ENCODE data around the gene KRTAP10-2. TPM values are rescaled to one million over a fixed set of nuclear protein-coding genes. Genes with fewer than 3 reads are reported as not detected.

The KRTAP10-2 gene
- total RNA-seq, 3 donors from 2014 or later = not detected

DNA sequence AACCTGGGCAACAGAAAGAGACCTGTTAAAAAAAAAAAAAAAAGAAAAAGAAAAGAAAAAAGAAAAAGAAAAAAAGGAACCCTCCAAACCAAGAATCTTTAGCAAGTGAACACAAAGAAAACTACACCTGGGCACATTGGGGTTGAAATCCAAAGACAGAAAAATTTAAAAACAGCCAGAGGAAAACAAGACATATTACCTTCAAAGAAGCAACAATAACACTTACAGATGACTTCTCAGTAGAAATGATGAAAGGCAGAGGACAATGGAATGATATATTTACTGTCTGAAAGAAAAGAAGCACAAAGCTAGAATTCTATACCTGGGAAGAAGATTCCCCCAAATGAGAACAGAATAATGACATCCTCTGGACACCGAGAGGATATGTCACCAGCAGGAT lies 8.6 kb downstream of the KRTAP10-2 start:
- TF ChIP-seq POLR2A (IDR thresholded peaks at IDR 0.05) = no peak
- TF ChIP-seq, protein P1, sequence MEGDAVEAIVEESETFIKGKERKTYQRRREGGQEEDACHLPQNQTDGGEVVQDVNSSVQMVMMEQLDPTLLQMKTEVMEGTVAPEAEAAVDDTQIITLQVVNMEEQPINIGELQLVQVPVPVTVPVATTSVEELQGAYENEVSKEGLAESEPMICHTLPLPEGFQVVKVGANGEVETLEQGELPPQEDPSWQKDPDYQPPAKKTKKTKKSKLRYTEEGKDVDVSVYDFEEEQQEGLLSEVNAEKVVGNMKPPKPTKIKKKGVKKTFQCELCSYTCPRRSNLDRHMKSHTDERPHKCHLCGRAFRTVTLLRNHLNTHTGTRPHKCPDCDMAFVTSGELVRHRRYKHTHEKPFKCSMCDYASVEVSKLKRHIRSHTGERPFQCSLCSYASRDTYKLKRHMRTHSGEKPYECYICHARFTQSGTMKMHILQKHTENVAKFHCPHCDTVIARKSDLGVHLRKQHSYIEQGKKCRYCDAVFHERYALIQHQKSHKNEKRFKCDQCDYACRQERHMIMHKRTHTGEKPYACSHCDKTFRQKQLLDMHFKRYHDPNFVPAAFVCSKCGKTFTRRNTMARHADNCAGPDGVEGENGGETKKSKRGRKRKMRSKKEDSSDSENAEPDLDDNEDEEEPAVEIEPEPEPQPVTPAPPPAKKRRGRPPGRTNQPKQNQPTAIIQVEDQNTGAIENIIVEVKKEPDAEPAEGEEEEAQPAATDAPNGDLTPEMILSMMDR (IDR thresholded peaks at IDR 0.05) = no peak
- DNase-seq (ENCODE audit: low spot score in 2 of 2) = no peak
- H3K36me3 ChIP-seq = no peaks in the 10 kb centered on the region
- peaks cover 0 to 7% of the 10 kb centered on the region in 2 donors for H3K27me3 ChIP-seq
- H3K4me3 ChIP-seq = no peak overlapping the region
- H3K27ac ChIP-seq = no peak overlapping the region
- H3K9me3 ChIP-seq = peaks cover 0 to 18% of the 10 kb centered on the region in 2 donors
- H3K4me1 ChIP-seq = no peaks in the 10 kb centered on the region
- intact Hi-C loops (cut with DNase I; ENCODE audit: low total_unique reads) = no loop called here

DNA sequence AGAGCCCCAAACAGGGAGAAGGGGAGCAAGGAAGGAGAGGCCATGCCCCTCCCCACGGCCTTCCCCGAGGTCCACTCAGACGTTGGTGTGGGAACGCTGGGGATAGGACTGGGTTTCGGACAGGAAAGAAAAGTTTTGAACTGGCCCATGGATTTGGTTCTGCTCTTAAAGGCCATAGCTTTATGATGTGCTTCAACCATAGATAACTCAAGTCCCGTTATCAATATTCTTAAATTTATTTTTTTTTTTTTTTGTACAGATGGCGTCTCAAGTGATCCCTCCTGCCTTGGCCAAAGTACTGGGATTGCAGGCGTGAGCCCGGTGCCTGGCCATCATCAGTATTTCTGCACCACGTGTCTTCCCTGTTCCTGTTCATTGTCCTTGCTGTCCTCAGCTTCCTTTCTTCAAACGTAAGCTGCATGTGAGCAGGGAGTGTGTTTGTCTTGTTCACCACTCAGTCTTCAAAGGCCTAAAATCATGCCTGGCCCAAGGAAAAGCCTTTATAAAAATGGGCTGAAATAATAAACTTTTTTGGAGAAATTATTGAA lies 10.5 kb downstream of the KRTAP10-2 start:
- no peaks in the 10 kb centered on the region for H3K4me1 ChIP-seq
- H3K9me3 ChIP-seq = peaks cover 0 to 14% of the 10 kb centered on the region in 2 donors
- DNase-seq (ENCODE audit: low spot score in 2 of 2) = no peak
- H3K4me3 ChIP-seq = no peak overlapping the region
- no peaks in the 10 kb centered on the region for H3K36me3 ChIP-seq
- intact Hi-C loops (cut with DNase I; ENCODE audit: low total_unique reads) = no loop called here
- TF ChIP-seq POLR2AphosphoS5 (IDR thresholded peaks at IDR 0.05) (no peak), POLR2A (IDR thresholded peaks at IDR 0.05) (no peak)
- TF ChIP-seq, protein P1 (IDR thresholded peaks at IDR 0.05) = no peak
- H3K27me3 ChIP-seq = peaks cover 0 to 6% of the 10 kb centered on the region in 2 donors
- no peak overlapping the region for H3K27ac ChIP-seq

DNA sequence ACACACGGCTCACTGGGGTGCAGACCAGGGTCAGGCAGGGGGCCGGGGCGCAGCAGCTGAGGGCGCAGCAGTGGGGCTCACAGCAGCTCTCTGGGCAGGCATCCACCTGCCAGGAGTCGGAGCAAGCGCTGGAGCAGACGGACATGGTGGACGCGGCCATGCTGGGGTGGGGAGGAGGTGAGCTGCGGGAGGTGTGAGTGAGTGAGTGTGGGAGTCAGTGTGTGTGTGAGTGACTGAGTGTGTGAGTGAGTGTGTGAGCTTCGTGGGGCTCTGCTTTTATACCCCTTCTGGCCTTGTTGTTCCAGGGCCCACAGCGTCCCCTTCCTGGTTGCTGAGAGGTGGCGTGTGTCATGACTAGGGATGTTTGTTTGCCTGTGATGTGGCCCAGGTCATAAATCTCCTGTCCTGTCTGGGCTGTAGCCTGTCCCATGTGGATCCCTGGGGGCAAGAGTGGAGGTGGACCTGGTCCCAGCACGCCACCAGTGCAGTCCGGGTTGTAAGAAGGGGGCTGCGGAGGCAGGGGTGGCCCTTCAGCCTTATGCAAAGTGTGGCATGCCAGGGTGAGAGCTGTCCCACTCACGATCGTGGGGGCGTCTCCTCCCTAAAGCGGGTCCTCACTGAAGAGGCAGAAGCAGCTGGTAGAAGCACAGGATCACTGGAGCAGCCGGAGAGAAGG lies 11.2 kb downstream of the KRTAP10-2 start, which contains the start of gene KRTAP10-1:
Gene KRTAP10-1, minus strand, starts transcription at position 205 of the 676 bp plus-strand sequence. Its CDS starts 45 bp downstream, at position 160.
- H3K4me3 ChIP-seq = no peak within 1 kb of the TSS
- peaks cover 0 to 14% of the 10 kb centered on the region in 2 donors for H3K9me3 ChIP-seq
- H3K36me3 ChIP-seq = no peaks in the 10 kb centered on the region
- intact Hi-C loops (cut with DNase I; ENCODE audit: low total_unique reads) = no loop called here
- DNase-seq (ENCODE audit: low spot score in 2 of 2) = no peak
- H3K4me1 ChIP-seq = no peaks in the 10 kb centered on the region
- TF ChIP-seq POLR2A (IDR thresholded peaks at IDR 0.05) = no peak
- TF ChIP-seq, protein P1 (IDR thresholded peaks at IDR 0.05) = no peak
- H3K27ac ChIP-seq = no peak within 1 kb of the TSS
- peaks cover 0 to 6% of the 10 kb centered on the region in 2 donors for H3K27me3 ChIP-seq

DNA sequence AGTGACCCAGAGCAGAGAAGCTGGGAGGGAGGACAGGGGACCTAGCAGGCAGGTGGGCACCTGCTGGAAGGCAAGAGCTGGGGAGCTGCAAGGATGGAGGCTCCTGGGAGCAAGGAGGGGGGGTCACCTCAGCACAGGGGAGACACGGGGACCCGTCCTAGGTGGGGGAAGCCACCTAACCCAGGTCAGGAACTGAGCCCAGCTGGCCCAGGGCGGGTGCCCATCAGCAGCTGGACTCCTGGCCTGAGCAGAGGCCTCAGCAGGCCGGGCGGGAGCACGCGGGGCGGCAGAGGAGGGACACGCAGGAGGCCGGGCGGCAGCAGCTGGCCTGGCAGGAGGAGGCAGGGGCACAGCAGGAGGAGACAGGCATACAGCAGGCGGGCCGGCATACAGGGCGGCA lies 12.3 kb downstream of the KRTAP10-2 start:
- TF ChIP-seq POLR2A (IDR thresholded peaks at IDR 0.05) = no peak
- TF ChIP-seq, protein P1 (IDR thresholded peaks at IDR 0.05) = no peak
- TF ChIP-seq POLR2AphosphoS5 (IDR thresholded peaks at IDR 0.05) = no peak
- no peak overlapping the region for H3K27ac ChIP-seq
- H3K4me1 ChIP-seq = no peaks in the 10 kb centered on the region
- peaks cover 0 to 14% of the 10 kb centered on the region in 2 donors for H3K9me3 ChIP-seq
- H3K27me3 ChIP-seq = peaks cover 0 to 6% of the 10 kb centered on the region in 2 donors
- intact Hi-C loops (cut with DNase I; ENCODE audit: low total_unique reads) = no loop called here
- no peak overlapping the region for H3K4me3 ChIP-seq
- DNase-seq (ENCODE audit: low spot score in 2 of 2) = peak in 1 of 2 donors; percentile 25
- no peaks in the 10 kb centered on the region for H3K36me3 ChIP-seq

All from breast epithelium (tissue), 4 donors.